GM12878 (cell line): ENCODE measurements around the gene DCN. TPM values are rescaled to one million over a fixed set of nuclear protein-coding genes. Genes with fewer than 3 reads are reported as not detected.

Experiments
- ATAC-seq: fragments of 200-7000 bp; cut with Tn5 transposase; 3 replicates; pipeline ENCODE4 v1.9.1; 2020; ENCODE audit warnings: mild to moderate bottlenecking, moderate library complexity
- BruUV-seq: library from RNA; stranded (reverse); fragments of 400-500 nt; replicated peaks from 2 replicates; lab custom pipeline; 2021; lab: Mats Ljungman, UMichigan
- CTCF ChIA-PET: fragments of 300-600 bp; sonication (Branson Sonifier 250); formaldehyde crosslinking; extraction: SDS; loops from one replicate; lab custom pipeline; 2021; ENCODE audit warnings: inconsistent platforms; lab: Yijun Ruan, JAX
- POLR2A ChIA-PET: fragments of 350-600 bp; formaldehyde crosslinking; extraction: SDS; loops from one replicate; lab custom pipeline; 2021; ENCODE audit warnings: inconsistent platforms; lab: Charles Lee
- RAD21 ChIA-PET: fragments of 300-600 bp; sonication (Branson Sonifier 250); formaldehyde crosslinking; loops from one replicate; lab custom pipeline; 2023; ENCODE audit warnings: antibody characterized with exemption; ENCODE audit not compliant: unreplicated experiment; lab: Charles Lee
- SMC1A ChIA-PET: fragments of 300-600 bp; sonication (Branson Sonifier 250); formaldehyde crosslinking; loops from one replicate; lab custom pipeline; 2023; ENCODE audit not compliant: unreplicated experiment, uncharacterized antibody; lab: Charles Lee
- DNase-seq: peaks from one replicate; pipeline ENCODE4 v3.0.0-alpha.2; 2011; ENCODE audit warnings: low read depth, low spot score
- FAIRE-seq: peaks from 3 replicates; lab custom pipeline; 2011; peaks lifted over from hg19 to GRCh38; lab: Jason Lieb, UNC
- H2AFZ ChIP-seq: 2 replicates; pipeline ENCODE4 v1.6.0; 2011; ENCODE audit warnings: low read depth, low read length, control low read depth; ENCODE audit not compliant: control insufficient read depth
- H3K27ac ChIP-seq: 2 replicates; pipeline ENCODE4 v1.5.1; 2011; ENCODE audit warnings: control low read depth; ENCODE audit not compliant: control insufficient read depth, insufficient read depth
- H3K27me3 ChIP-seq, 2 experiments: replicated peaks in 1 of 2; 2 replicates each; pipeline versions ENCODE4 v1.6.0 to v1.6.1; 2011; ENCODE audit warnings: low read length in 1 of 2; ENCODE audit not compliant: control insufficient read depth in 2 of 2, insufficient read depth in 2 of 2
- H3K36me3 ChIP-seq, 2 experiments: 2 replicates each; pipeline ENCODE4 v1.5.1; 2011; ENCODE audit warnings: low read length in 1 of 2; ENCODE audit not compliant: control insufficient read depth in 2 of 2, insufficient read depth in 2 of 2
- H3K4me1 ChIP-seq: 2 replicates; pipeline ENCODE4 v1.6.1; 2011; ENCODE audit warnings: mild to moderate bottlenecking, low read length, moderate library complexity, mixed read lengths; ENCODE audit not compliant: control insufficient read depth, insufficient read depth
- H3K4me2 ChIP-seq: 2 replicates; pipeline ENCODE4 v1.6.0; 2011; ENCODE audit warnings: control low read depth; ENCODE audit not compliant: control insufficient read depth, insufficient read depth
- H3K4me3 ChIP-seq: fragments of 200-600 bp; sonication (generic); 2 replicates; pipeline ENCODE4 v1.5.1; 2016
- H3K79me2 ChIP-seq: 2 replicates; pipeline ENCODE4 v1.6.0; 2011; ENCODE audit warnings: low read length; ENCODE audit not compliant: control insufficient read depth, insufficient read depth
- H3K9ac ChIP-seq: 2 replicates; pipeline ENCODE4 v1.8.0; 2011; ENCODE audit warnings: low read length, control low read depth, mixed read lengths; ENCODE audit not compliant: control insufficient read depth, insufficient read depth
- H3K9me3 ChIP-seq: replicated peaks from 3 replicates; pipeline ENCODE4 v1.5.1; 2011; ENCODE audit warnings: mild to moderate bottlenecking, low read length; ENCODE audit not compliant: control insufficient read depth, insufficient read depth
- H4K20me1 ChIP-seq: 2 replicates; pipeline ENCODE4 v1.6.0; 2011; ENCODE audit not compliant: control insufficient read depth, insufficient read depth
- BCL11A ChIP-seq: IDR thresholded peaks from 2 replicates; pipeline ENCODE4 v1.6.1; 2011; ENCODE audit warnings: low read depth, low read length
- BCL3 ChIP-seq: IDR thresholded peaks from 2 replicates; pipeline ENCODE4 v1.6.1; 2011; ENCODE audit warnings: borderline replicate concordance, low read depth, mild to moderate bottlenecking, moderate library complexity, low read length; ENCODE audit not compliant: insufficient read depth, poor library complexity, severe bottlenecking
- BRCA1 ChIP-seq: IDR thresholded peaks from 2 replicates; pipeline ENCODE4 v1.6.1; 2011; ENCODE audit warnings: low read depth, low read length, improper control_type of control experiment
- CBX3 ChIP-seq: fragments of 200-600 bp; sonication (generic); IDR thresholded peaks from 2 replicates; pipeline ENCODE4 v1.6.1; 2016; ENCODE audit warnings: low read depth, borderline replicate concordance
- CHD1 ChIP-seq: IDR thresholded peaks from 2 replicates; pipeline ENCODE4 v1.6.1; 2012; ENCODE audit warnings: low read depth, low read length, improper control_type of control experiment
- ESRRA ChIP-seq: IDR thresholded peaks from 2 replicates; pipeline ENCODE4 v1.6.1; 2012; ENCODE audit warnings: mild to moderate bottlenecking, low read length, improper control_type of control experiment
- FOXK2 ChIP-seq: fragments of 450-650 bp; IDR thresholded peaks from 2 replicates; pipeline ENCODE4 v1.6.1; 2017; ENCODE audit warnings: mild to moderate bottlenecking, moderate library complexity
- MEF2A ChIP-seq: IDR thresholded peaks from 2 replicates; pipeline ENCODE4 v1.6.1; 2011; ENCODE audit warnings: low read depth, mild to moderate bottlenecking, low read length, moderate library complexity; ENCODE audit not compliant: insufficient read depth
- NR2C2 ChIP-seq: IDR thresholded peaks from 2 replicates; pipeline ENCODE4 v1.6.1; 2011; ENCODE audit warnings: borderline replicate concordance, low read depth; ENCODE audit not compliant: control insufficient read depth, insufficient read length
- POLR2AphosphoS2 ChIP-seq: IDR thresholded peaks from 2 replicates; pipeline ENCODE4 v1.6.1; 2011; ENCODE audit warnings: low read depth, mild to moderate bottlenecking, low read length, improper control_type of control experiment, moderate library complexity
- RAD51 ChIP-seq: fragments of 450-650 bp; IDR thresholded peaks from 2 replicates; pipeline ENCODE4 v1.6.1; 2016; ENCODE audit warnings: moderate library complexity, mild to moderate bottlenecking, inconsistent platforms
- RELB ChIP-seq: fragments of 450-650 bp; IDR thresholded peaks from 2 replicates; pipeline ENCODE4 v1.6.1; 2017; ENCODE audit warnings: low read depth, mild to moderate bottlenecking, moderate library complexity
- RFX5 ChIP-seq: IDR thresholded peaks from 2 replicates; pipeline ENCODE4 v1.6.1; 2011; ENCODE audit warnings: low read depth, low read length, improper control_type of control experiment
- SREBF1 ChIP-seq: IDR thresholded peaks from 2 replicates; pipeline ENCODE4 v1.6.1; 2012; ENCODE audit warnings: mild to moderate bottlenecking, low read length
- SRF ChIP-seq, 2 experiments: IDR thresholded peaks; 2 replicates each; pipeline ENCODE4 v1.6.1; 2011; ENCODE audit warnings: low read depth in 2 of 2, low read length in 2 of 2, mild to moderate bottlenecking in 1 of 2, moderate library complexity in 1 of 2
- STAT3 ChIP-seq: IDR thresholded peaks from 2 replicates; pipeline ENCODE4 v1.6.1; 2011; ENCODE audit warnings: low read depth, low read length, improper control_type of control experiment
- SUPT20H ChIP-seq: IDR thresholded peaks from 2 replicates; pipeline ENCODE4 v1.6.1; 2011; ENCODE audit warnings: low read depth, mild to moderate bottlenecking, low read length, moderate library complexity, borderline replicate concordance; ENCODE audit not compliant: control insufficient read depth
- YBX1 ChIP-seq: fragments of 450-650 bp; IDR thresholded peaks from 2 replicates; pipeline ENCODE4 v1.6.1; 2016; ENCODE audit warnings: antibody characterized with exemption
- ZBED1 ChIP-seq: IDR thresholded peaks from 2 replicates; pipeline ENCODE4 v1.6.1; 2016; ENCODE audit warnings: borderline replicate concordance
- WGBS: methylation state at CpG from one replicate; pipeline ENCODE4 v1.1.6; 2016; ENCODE audit warnings: low lambda C conversion rate; ENCODE audit not compliant: insufficient replicate concordance, insufficient coverage; ENCODE audit errors: missing lambda C conversion rate; 5-methylcytosine and 5-hydroxymethylcytosine counted together
- in situ Hi-C: fragments of 300-500 bp; cut with MboI; formaldehyde crosslinking; loops from 9 replicates; pipeline ENCODE4 v1.14.3; 2018; ENCODE audit warnings: mixed read lengths
- intact Hi-C: fragments of 100-400 bp; cut with micrococcal nuclease; formaldehyde crosslinking; loops from one replicate; pipeline ENCODE4 v1.14.2; 2022; ENCODE audit not compliant: unreplicated experiment
- polyA plus RNA-seq, 11 experiments: library from polyadenylated mRNA; depleted of rRNA in 4 of 11; unstranded in 6 of 11; stranded (reverse) in 5 of 11; fragments of >200 nt; fragmentation: Nextera tagmentation in 4 of 11; fragmentation: Illumina TruSeq in 1 of 11; extraction: Ambion mirVana in 4 of 11; extraction: Trizol in 1 of 11; gene quantifications; 1 replicate in 1 of 11; 2 replicates in 10 of 11; pipeline versions ENCODE4 v1.2.1 to v1.2.3, GENCODE V29; 2011 to 2016; ENCODE audit warnings: inconsistent platforms in 2 of 11, missing spikeins in 2 of 11, low read depth in 1 of 11
- total RNA-seq, 4 experiments: library from RNA; depleted of rRNA in 3 of 4; stranded (reverse); fragments of >200 nt in 3 of 4; fragmentation: Illumina TruSeq in 1 of 4; extraction: Trizol in 1 of 4; gene quantifications; 2 replicates each; pipeline versions ENCODE4 v1.2.1 to v1.2.3, GENCODE V29; 2013 to 2021

The DCN gene
- total and polyA plus RNA-seq, 10 of the 15 experiments (the other 5 are each of a cell fraction or from before 2014, with no cell fraction given), result 0.07 to 2.1 (median 0.75) TPM; not detected in 6

DNA sequence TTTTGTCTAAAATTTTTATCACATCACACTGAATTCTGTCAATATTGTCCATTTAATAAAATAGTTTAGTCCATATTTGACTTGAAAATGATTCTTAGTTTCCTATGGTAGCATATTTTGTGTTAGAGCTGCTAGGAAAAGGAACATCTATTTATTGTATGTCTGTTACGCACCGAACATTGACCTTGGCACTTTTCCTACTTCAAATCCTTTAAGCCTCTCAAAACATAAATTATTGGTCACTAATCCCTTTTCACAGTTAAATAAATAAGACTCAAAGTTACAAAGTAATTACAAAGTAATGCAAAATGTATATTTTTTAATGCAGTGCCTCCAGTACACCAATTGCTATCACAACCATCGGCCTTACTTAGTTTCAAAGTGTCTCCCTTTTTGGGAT lies 28.5 kb downstream of the DCN start:
- BruUV-seq, result no TSS peak
- no peak overlapping the region for H2AFZ ChIP-seq
- WGBS, result 72% methylated on average over 3 of the region's 3 CpGs
- ATAC-seq, result no peak
- no peak for FAIRE-seq
- H3K9ac ChIP-seq, result no peak overlapping the region
- DNase-seq, result no peak
- RAD21 ChIA-PET, result no interaction called here
- no peaks in the 10 kb centered on the region for H3K4me1 ChIP-seq
- H3K4me3 ChIP-seq, result no peak overlapping the region
- TF ChIP-seq BCL11A (no peak), CBX3 (no peak), STAT3 (no peak), SREBF1 (no peak), YBX1 (no peak), MEF2A (no peak), POLR2AphosphoS2 (no peak), NR2C2 (no peak), RAD51 (no peak), SRF (IDR thresholded peaks at IDR 0.05; ENCODE audit: low read depth in 2 of 2, low read length in 2 of 2) (no peak), BCL3 (no peak), BRCA1 (no peak), ZBED1 (no peak), CHD1 (no peak), FOXK2 (no peak), RFX5 (no peak), RELB (no peak), SUPT20H (no peak), ESRRA (no peak)
- TF ChIP-seq, all 136 proteins: peak for 0
- no peaks in the 10 kb centered on the region for H3K36me3 ChIP-seq
- H3K4me2 ChIP-seq, result no peak overlapping the region
- no peak overlapping the region for H3K27ac ChIP-seq
- CTCF ChIA-PET, result no interaction called here
- in situ Hi-C loops, result no loop called here
- no peaks in the 10 kb centered on the region for H4K20me1 ChIP-seq
- intact Hi-C loops, result no loop called here
- POLR2A ChIA-PET, result no interaction called here
- SMC1A ChIA-PET, result no interaction called here
- H3K27me3 ChIP-seq, result no peaks in the 10 kb centered on the region
- no peaks in the 10 kb centered on the region for H3K79me2 ChIP-seq
- no peaks in the 10 kb centered on the region for H3K9me3 ChIP-seq
